K562 (cell line): Measurements from ENCODE around the gene ERF. TPM values are rescaled to one million over a fixed set of nuclear protein-coding genes. Genes with fewer than 3 reads are reported as not detected.

Experiments
- ASH1L ChIP-seq: fragments of 450-650 bp; IDR thresholded peaks from 2 replicates; pipeline ENCODE4 v1.6.1; 2018; ENCODE audit warnings: borderline replicate concordance, mild to moderate bottlenecking, low read depth; ENCODE audit not compliant: partially characterized antibody
- BCL6 ChIP-seq: fragments of 250-450 bp; sonication (Bioruptor Pico); IDR thresholded peaks from 2 replicates; pipeline ENCODE4 v1.4.0; 2020
- BHLHE40 ChIP-seq: IDR thresholded peaks from 2 replicates; pipeline ENCODE4 v1.6.1; 2011; ENCODE audit warnings: low read length, improper control_type of control experiment
- FOS ChIP-seq: IDR thresholded peaks from 3 replicates; pipeline ENCODE4 v1.6.1; 2011; ENCODE audit not compliant: insufficient read length; ENCODE audit errors: extremely low read depth
- FOXK2 ChIP-seq, 2 experiments: fragments of 450-650 bp; IDR thresholded peaks in 1 of 2; conservative IDR thresholded peaks in 1 of 2; 2 replicates each; pipeline ENCODE4 v1.6.1; 2016; ENCODE audit warnings: low read depth in 2 of 2, mild to moderate bottlenecking in 1 of 2
- HDAC8 ChIP-seq: fragments of 450-650 bp; IDR thresholded peaks from 2 replicates; pipeline ENCODE4 v1.6.1; 2016; ENCODE audit warnings: mild to moderate bottlenecking, missing genetic modification characterization, moderate library complexity, missing compliant biosample characterization
- MTA2 ChIP-seq: fragments of 450-650 bp; IDR thresholded peaks from 2 replicates; pipeline ENCODE4 v1.6.1; 2016; ENCODE audit warnings: low read depth
- NFYB ChIP-seq: IDR thresholded peaks from 2 replicates; pipeline ENCODE4 v1.6.1; 2011; ENCODE audit warnings: mild to moderate bottlenecking, moderate library complexity; ENCODE audit not compliant: insufficient read length; ENCODE audit errors: extremely low read depth
- NR4A1 ChIP-seq, 2 experiments: fragments of 250-450 bp in 1 of 2; fragments of 450-650 bp in 1 of 2; sonication (Bioruptor Pico) in 1 of 2; IDR thresholded peaks; 2 replicates each; pipeline versions ENCODE4 v1.4.0 to v1.6.1; 2016 to 2020; ENCODE audit warnings: mild to moderate bottlenecking in 2 of 2, missing compliant biosample characterization in 1 of 2, missing genetic modification characterization in 1 of 2, moderate library complexity in 1 of 2
- PHB2 ChIP-seq: fragments of 450-650 bp; IDR thresholded peaks from 2 replicates; pipeline ENCODE4 v1.6.1; 2017; ENCODE audit warnings: low read depth
- PRMT5 ChIP-seq: sonication (generic); formaldehyde crosslinking; IDR thresholded peaks from 2 replicates; pipeline ENCODE4 v1.5.0; 2020; ENCODE audit warnings: missing genetic modification reagents
- PTTG1 ChIP-seq: fragments of 450-650 bp; IDR thresholded peaks from 2 replicates; pipeline ENCODE4 v1.6.1; 2016; ENCODE audit warnings: low read depth, mild to moderate bottlenecking, missing genetic modification characterization, missing compliant biosample characterization
- RBM14 ChIP-seq: fragments of 200-400 bp; formaldehyde crosslinking; IDR thresholded peaks from 2 replicates; pipeline ENCODE4 v1.6.1; 2018; ENCODE audit warnings: low read depth, mild to moderate bottlenecking, low read length, moderate library complexity, borderline replicate concordance; ENCODE audit not compliant: insufficient read depth
- RFX7 ChIP-seq: fragments of 250-450 bp; sonication (Bioruptor Pico); IDR thresholded peaks from 2 replicates; pipeline ENCODE4 v1.5.1; 2021; ENCODE audit warnings: mild to moderate bottlenecking
- SMARCA4 ChIP-seq: fragments of 450-650 bp; IDR thresholded peaks from 2 replicates; pipeline ENCODE4 v1.6.1; 2016
- SRSF3 ChIP-seq: fragments of 200-400 bp; formaldehyde crosslinking; IDR thresholded peaks from 2 replicates; pipeline ENCODE4 v1.6.1; 2016; ENCODE audit warnings: mild to moderate bottlenecking, low read length, moderate library complexity; ENCODE audit not compliant: insufficient read depth
- TAF1 ChIP-seq: IDR thresholded peaks from 2 replicates; pipeline ENCODE4 v1.6.1; 2011; ENCODE audit warnings: mild to moderate bottlenecking, low read length, moderate library complexity; ENCODE audit not compliant: insufficient read depth, control insufficient read depth, severe bottlenecking; ENCODE audit errors: extremely low read depth
- ZBTB12 ChIP-seq: fragments of 250-450 bp; sonication (Bioruptor Pico); IDR thresholded peaks from 2 replicates; pipeline ENCODE4 v1.4.0; 2020
- ZFPM2 ChIP-seq: fragments of 250-450 bp; sonication (Bioruptor Pico); IDR thresholded peaks from 2 replicates; pipeline ENCODE4 v1.5.1; 2022; ENCODE audit warnings: mild to moderate bottlenecking
- ZNF609 ChIP-seq: sonication (generic); formaldehyde crosslinking; IDR thresholded peaks from 2 replicates; pipeline ENCODE4 v1.8.1; 2023; ENCODE audit warnings: missing genetic modification reagents, mild to moderate bottlenecking, borderline replicate concordance
- polyA plus RNA-seq, 8 experiments: library from polyadenylated mRNA; depleted of rRNA in 4 of 8; stranded (reverse) in 5 of 8; unstranded in 3 of 8; fragments of >200 nt; fragmentation: Nextera tagmentation in 2 of 8; fragmentation: Illumina TruSeq in 1 of 8; extraction: Ambion mirVana in 2 of 8; extraction: Trizol in 1 of 8; gene quantifications; 2 replicates each; pipeline versions ENCODE4 v1.2.1 to v1.2.3, GENCODE V29; 2011 to 2014; ENCODE audit warnings: inconsistent platforms in 1 of 8, missing spikeins in 1 of 8
- total RNA-seq, 7 experiments: library from RNA; depleted of rRNA in 6 of 7; stranded (reverse); fragments of >200 nt in 6 of 7; fragmentation: Illumina TruSeq in 2 of 7; extraction: Trizol in 2 of 7; gene quantifications; 2 replicates each; pipeline versions ENCODE4 v1.2.1 to v1.2.3, GENCODE V29; 2011 to 2021; ENCODE audit warnings: low replicate concordance in 1 of 7

ERF gene
- total and polyA plus RNA-seq, 9 of the 15 experiments (the other 6 are each of a cell fraction or from before 2014, with no cell fraction given): 0.03 to 75.4 (median 27.0) TPM

- no peak for TF ChIP-seq ZNF609
- no peak for TF ChIP-seq ZFPM2 (CRISPR knock-in tag)
- TF ChIP-seq FOS: peak; percentile 95
- TF ChIP-seq SRSF3: no peak
- no peak for TF ChIP-seq RBM14
- 0 out of 2 replicates have a peak, but pooled peaks have one; percentile 19 for TF ChIP-seq MTA2
- peak; percentile 95 for TF ChIP-seq ASH1L
- TF ChIP-seq HDAC8 (tag): no peak
- TF ChIP-seq PHB2: 0 out of 2 replicates have a peak, but pooled peaks have one; percentile 19
- peak; percentile 81 to 91; a peak in 3 of 4 replicates for TF ChIP-seq FOXK2 (conservative IDR thresholded peaks at IDR 0.05 in 1 of 2, IDR thresholded peaks at IDR 0.05 in 1 of 2; ENCODE audit: low read depth in 2 of 2)
- no peak for TF ChIP-seq NR4A1 (CRISPR knock-in tag; IDR thresholded peaks at IDR 0.05)
- TF ChIP-seq NR4A1 (tag; IDR thresholded peaks at IDR 0.05): no peak
- TF ChIP-seq NFYB: peak; percentile 96
- TF ChIP-seq ZBTB12 (CRISPR knock-in tag): no peak
- 0 out of 2 replicates have a peak, but pooled peaks have one; percentile 25 for TF ChIP-seq RFX7 (CRISPR knock-in tag)
- no peak for TF ChIP-seq PTTG1 (tag)
- 0 out of 2 replicates have a peak, but pooled peaks have one; percentile 39 for TF ChIP-seq PRMT5 (CRISPR knock-in tag)
- TF ChIP-seq BHLHE40: peak; percentile 100
- TF ChIP-seq TAF1: peak; percentile 75
- TF ChIP-seq SMARCA4: peak; percentile 30
- TF ChIP-seq BCL6 (CRISPR knock-in tag): no peak
These were observed 34.8 kb downstream of the ERF start, which contains the start of gene ZNF526 (continued) for GRCh38 chr19:42219812-42220750.
